Measurements from ENCODE around the gene JAM3.

The JAM3 gene

DNA sequence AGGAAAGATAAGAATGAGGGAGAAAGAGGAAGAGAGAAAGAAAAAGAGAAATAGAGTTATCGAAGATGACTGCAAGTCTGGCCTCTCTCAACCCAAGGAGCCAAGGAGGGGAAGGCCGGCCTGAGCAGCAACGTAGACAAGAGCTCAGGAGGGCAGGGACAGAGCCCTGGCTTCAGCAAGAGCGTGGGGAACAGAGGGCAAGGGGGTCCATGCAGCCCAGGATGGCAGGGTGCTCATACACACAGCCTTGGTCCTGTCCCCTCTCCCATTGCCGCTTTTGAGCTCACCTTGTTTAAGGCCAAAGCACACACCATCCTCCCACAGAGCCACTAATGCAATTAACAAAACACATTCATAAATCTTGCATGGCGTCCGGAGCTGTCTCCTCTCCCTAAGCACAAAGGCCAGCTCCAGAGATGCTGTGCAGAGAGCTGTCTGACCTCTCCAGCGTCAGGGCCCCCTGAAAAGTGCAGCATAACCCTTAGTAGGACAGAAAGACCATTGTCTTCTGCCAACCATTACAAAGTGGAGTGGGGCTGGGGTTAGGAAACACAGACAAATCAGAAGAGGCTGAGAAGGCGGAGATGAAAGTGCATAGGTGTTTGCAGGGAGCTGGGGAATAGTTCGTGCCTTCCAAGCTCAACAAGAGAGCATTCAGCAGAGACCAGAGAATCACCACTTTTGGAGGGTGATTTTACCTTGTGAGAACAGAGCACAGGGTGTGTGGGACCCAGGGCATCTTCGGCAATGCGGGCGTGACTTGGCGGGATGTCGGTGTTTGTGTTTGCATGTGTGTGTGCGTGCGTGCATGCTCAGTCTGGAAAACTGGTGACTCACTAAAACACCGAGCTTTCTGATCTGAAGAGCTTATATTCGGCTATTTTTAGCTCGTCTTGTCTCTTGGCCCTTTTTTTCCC is 28.2 kb upstream of the JAM3 start:
- no peak for DNase-seq

GRCh38 chr11:134041349-134041748 is 27.5 kb upstream of the JAM3 start:
- no peak for DNase-seq

- DNase-seq = no peak
Observed at GRCh38 chr11:134041791-134042696, 26.8 kb upstream of the JAM3 start.

GRCh38 chr11:134043821-134044420 is 25.0 kb upstream of the JAM3 start:
- no peak for DNase-seq

GRCh38 chr11:134044514-134045284 is 24.2 kb upstream of the JAM3 start:
- DNase-seq = no peak

DNA sequence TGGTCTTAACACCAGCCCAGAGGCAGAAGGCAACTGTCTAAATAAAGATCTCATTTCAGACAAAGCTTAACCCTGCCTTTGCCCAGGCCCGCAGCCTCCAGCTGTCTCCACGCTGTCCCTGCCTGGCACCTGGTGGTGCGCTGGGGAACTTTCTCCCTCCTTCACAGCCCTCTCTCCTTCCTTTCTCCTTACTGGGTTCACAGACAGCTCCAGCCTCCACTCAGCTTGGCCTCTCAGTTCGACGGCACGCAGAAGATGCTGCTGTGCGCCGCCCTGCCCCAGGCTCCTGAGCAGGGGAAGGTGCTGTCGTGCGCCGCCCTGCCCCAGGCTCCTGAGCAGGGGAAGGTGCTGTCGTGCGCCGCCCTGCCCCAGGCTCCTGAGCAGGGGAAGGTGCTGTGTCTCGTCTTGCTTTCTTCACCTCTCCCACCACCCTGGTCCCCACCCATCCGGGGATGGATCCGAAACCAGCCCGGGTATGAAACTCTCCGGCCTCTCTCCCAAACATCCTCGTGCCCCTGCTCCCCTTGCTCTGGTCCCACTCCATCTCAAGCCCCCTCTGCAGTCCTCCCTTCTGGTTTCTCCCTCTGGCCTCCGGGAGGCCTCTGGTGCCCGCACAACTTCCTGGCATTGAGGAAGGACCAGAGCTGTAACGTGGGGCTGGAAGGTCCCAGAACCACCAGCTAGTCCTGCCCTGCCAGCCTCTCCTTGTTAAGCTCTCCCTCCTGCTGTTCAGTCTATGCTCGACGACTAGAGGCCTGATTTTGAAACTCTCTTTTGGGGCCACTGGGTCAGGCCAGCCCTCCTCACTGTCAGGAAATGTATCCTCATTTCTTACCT is 22.9 kb upstream of the JAM3 start:
- no peak for DNase-seq

DNA sequence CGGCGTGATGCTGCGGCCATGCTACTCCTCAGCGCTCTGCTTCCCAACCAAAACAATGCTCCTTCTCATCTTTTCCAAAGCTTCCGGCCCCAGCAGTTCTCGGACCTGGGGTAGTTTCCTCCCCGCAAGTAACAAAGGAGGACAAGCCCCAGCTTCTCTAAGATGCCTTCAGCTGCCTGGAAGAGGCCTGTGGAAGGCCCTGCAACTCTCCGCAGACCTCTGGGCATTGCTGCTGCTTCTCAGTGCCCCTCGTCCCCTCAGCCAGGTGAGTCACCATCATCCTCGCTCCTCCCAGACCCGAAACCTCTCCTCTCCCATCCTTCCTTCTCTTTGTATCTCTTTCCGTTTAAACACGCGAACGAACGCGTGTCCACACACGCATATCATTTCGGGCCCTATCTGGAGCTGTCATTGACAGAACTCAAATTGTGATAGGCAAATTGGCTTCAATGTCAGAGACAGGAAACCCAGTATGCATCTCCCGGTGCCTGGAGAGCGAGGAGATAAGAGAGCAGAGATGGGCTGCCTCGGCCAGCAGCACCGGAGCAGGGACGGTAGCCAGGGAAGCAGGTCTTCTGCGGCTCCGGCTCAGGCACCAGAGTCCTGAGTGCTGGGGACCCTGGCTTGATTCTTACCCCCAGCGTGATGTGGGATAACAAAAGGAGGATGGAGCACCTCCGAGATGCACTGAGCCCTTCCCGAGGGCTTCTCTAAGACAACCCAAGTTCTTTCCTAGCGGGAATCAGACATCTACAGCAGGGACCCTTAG is 22.0 kb upstream of the JAM3 start:
- no peak for DNase-seq

DNA sequence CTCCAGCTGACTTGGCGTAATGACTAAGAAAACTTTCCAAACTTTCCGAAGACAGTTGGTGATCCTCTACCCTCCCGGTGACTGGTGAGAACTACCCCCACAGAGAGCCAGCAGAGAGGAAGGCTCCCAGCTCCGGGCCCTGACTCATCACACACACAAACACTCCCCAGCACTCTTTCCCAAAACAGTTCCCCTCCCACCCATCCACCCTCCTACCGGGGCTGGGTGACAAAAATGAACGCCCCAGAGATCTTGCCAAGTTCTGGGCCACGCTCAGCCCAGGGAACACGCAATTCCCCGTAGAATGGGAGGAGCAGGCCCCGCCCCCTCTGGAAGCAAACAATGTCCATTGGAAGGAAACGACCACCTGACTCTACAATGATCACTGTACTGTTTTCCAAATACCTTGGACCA is 21.3 kb upstream of the JAM3 start:
- no peak for DNase-seq

- no peak for DNase-seq
Observed at GRCh38 chr11:134048028-134048427, 20.8 kb upstream of the JAM3 start.

DNA sequence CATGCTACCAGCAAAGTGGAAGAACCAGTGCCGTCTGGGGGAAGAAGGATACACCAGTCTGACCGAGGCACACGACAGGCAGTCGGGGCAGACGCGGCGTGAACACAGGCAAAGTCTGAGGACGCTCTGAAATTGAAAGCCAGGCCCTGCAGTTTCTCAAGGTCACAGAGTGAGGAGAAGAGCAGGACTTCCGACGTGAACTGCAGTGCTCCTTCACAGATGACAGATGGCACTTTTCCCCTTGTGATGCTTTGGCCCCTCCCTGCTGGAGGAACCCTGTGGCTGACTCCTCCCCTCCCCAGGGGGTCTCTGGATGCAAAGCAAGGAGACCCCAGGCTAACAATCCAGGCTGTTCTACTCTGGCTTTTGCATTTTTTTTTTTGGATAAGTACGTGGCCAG is 19.6 kb upstream of the JAM3 start:
- DNase-seq = no peak

GRCh38 chr11:134050541-134051383 is 18.1 kb upstream of the JAM3 start:
- DNase-seq = peak; percentile 59

DNA sequence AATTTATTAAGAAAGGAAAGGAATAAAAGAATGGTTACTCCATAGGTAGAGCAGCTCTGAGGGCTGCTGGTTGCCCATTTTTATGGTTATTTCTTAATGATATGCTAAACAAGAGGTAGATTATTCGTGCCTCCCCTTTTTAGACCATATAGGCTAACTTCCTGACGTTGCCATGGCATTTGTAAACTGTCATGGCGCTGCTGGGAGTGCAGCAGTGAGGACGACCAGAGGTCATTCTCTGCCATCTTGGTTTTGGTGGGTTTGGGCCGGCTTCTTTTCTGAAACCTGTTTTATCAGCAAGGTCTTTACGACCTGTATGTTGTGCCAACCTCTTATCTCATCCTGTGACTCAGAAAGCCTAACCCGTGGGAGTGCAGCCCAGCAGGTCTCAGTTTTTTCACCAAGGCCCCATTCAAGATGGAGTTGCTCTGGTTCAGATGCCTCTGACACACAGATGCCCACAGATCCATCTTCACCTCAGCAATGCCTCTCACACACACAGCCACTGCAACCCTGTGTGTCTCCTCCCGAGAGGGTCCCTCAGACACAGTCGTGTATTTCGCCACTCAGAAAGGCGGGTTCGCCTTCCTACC is 16.4 kb upstream of the JAM3 start:
- no peak for DNase-seq

- DNase-seq = peak; percentile 28
Observed at GRCh38 chr11:134052988-134053945, 15.6 kb upstream of the JAM3 start.

DNA sequence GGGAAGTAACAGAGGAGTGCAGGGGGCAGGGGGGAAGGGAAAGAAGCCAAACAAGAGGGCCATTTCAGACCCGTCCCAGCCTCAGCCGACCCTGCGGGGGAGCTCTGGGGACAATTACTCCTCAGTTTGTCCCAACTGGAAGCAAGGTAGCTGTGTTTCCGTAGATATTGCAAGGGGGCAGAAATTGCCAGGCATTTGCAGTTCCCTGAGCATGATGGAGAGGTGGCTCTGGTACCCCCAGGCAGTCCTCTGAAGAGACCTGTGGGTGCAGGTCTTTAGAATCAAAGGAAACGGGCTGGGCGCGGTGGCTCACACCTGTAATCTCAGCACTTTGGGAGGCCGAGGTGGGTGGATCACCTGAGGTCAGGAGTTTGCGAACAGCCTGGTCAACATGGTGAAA is 13.8 kb upstream of the JAM3 start:
- no peak for DNase-seq

DNA sequence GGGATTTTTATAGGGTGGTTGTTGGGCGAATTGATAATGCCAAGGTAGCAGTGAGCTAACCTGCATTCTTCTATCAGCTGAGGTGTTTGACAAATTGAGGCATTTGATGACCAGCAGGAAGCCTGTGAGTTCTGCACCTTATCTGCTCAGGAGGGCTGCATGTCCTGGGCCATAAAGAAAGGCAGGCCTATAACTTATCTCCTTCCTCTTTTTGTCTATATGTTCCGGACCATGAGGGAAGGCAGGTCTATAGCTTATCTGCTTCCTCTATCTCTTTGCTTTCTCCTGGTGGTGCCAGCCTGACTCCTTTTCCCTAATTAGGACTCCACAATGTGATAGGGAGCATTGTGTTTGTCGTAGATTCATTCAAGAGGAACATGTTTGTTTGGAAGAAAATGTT is 8.6 kb upstream of the JAM3 start:
- peak; percentile 51 for DNase-seq

- DNase-seq = peak; percentile 71
Observed at GRCh38 chr11:134062265-134063123, 6.4 kb upstream of the JAM3 start.

GRCh38 chr11:134063124-134063495 is 5.8 kb upstream of the JAM3 start:
- DNase-seq = peak; percentile 54

Data from GDM1 (cell line).